Osteoblast (primary cell): Measurements from ENCODE around the gene CD2. TPM values are rescaled to one million over a fixed set of nuclear protein-coding genes. Genes with fewer than 3 reads are reported as not detected.

Experiments
- DNase-seq: peaks from one replicate; pipeline ENCODE4 v3.0.0; 2011; ENCODE audit warnings: low spot score, mixed read lengths; ENCODE audit not compliant: insufficient read length; ENCODE audit errors: missing footprints
- H2AFZ ChIP-seq: 2 replicates; pipeline ENCODE4 v1.6.0; 2011; ENCODE audit warnings: mild to moderate bottlenecking, low read length
- H3K27ac ChIP-seq: 2 replicates; pipeline ENCODE4 v1.5.1; 2011; ENCODE audit warnings: mild to moderate bottlenecking, low read depth, low read length, moderate library complexity
- H3K27me3 ChIP-seq: 2 replicates; pipeline ENCODE4 v1.6.0; 2012; ENCODE audit warnings: mild to moderate bottlenecking, control low read depth, inconsistent platforms, low read length, moderate library complexity; ENCODE audit not compliant: insufficient read depth
- H3K36me3 ChIP-seq: 2 replicates; pipeline ENCODE4 v1.5.1; 2011; ENCODE audit warnings: mild to moderate bottlenecking, low read length, control low read depth, moderate library complexity; ENCODE audit not compliant: insufficient read depth
- H3K4me1 ChIP-seq: 2 replicates; pipeline ENCODE4 v1.5.1; 2011; ENCODE audit warnings: mild to moderate bottlenecking, low read length, control low read depth, moderate library complexity; ENCODE audit not compliant: insufficient read depth
- H3K4me2 ChIP-seq: 2 replicates; pipeline ENCODE4 v1.6.0; 2011; ENCODE audit warnings: mild to moderate bottlenecking, low read length; ENCODE audit not compliant: insufficient read depth
- H3K4me3 ChIP-seq: fragments of 200-600 bp; sonication (generic); 3 replicates; pipeline ENCODE4 v1.5.1; 2012; ENCODE audit warnings: mild to moderate bottlenecking, low read length, inconsistent platforms; ENCODE audit not compliant: insufficient read depth
- H3K79me2 ChIP-seq: 2 replicates; pipeline ENCODE4 v1.6.0; 2012; ENCODE audit warnings: mild to moderate bottlenecking, low read length, control low read depth, inconsistent platforms; ENCODE audit not compliant: insufficient read depth
- H3K9me3 ChIP-seq: 2 replicates; pipeline ENCODE4 v1.5.1; 2011; ENCODE audit warnings: low read depth, low read length, control low read depth
- H4K20me1 ChIP-seq: 2 replicates; pipeline ENCODE4 v1.6.0; 2012; ENCODE audit warnings: mild to moderate bottlenecking, low read length, control low read depth; ENCODE audit not compliant: insufficient read depth
- CTCF ChIP-seq: IDR thresholded peaks from 2 replicates; pipeline ENCODE4 v1.5.1; 2011; ENCODE audit warnings: mild to moderate bottlenecking, low read depth, low read length, moderate library complexity; ENCODE audit errors: extremely low read depth
- total RNA-seq: library from RNA; depleted of rRNA; stranded (reverse); fragments of >200 nt; gene quantifications from 2 replicates; pipeline ENCODE4 v1.2.3, GENCODE V29; 2012

CD2 gene
- total RNA-seq, 1 donor, result not detected

GRCh38 chr1:116733476-116734365, 20.5 kb upstream of the CD2 start:
- H2AFZ ChIP-seq, result no peak overlapping the region
- H3K9me3 ChIP-seq, result no peaks in the 10 kb centered on the region
- H3K4me1 ChIP-seq, result no peaks in the 10 kb centered on the region
- no peak overlapping the region for H3K27ac ChIP-seq
- H4K20me1 ChIP-seq, result no peaks in the 10 kb centered on the region
- no peaks in the 10 kb centered on the region for H3K27me3 ChIP-seq
- H3K79me2 ChIP-seq, result no peaks in the 10 kb centered on the region
- no peak for TF ChIP-seq CTCF
- H3K4me3 ChIP-seq, result no peak overlapping the region
- no peaks in the 10 kb centered on the region for H3K36me3 ChIP-seq
- DNase-seq, result no peak
- H3K4me2 ChIP-seq, result no peak overlapping the region

- Histone ChIP-seq H3K9me3 (no peaks in the 10 kb centered on the region), H3K79me2 (no peaks in the 10 kb centered on the region), H2AFZ (no peak overlapping the region), H3K4me1 (no peaks in the 10 kb centered on the region), H3K4me2 (no peak overlapping the region), H3K27ac (no peak overlapping the region), H3K27me3 (no peaks in the 10 kb centered on the region), H4K20me1 (no peaks in the 10 kb centered on the region), H3K36me3 (no peaks in the 10 kb centered on the region), H3K4me3 (no peak overlapping the region)
- TF ChIP-seq CTCF, result no peak
- no peak for DNase-seq
These were observed 19.0 kb upstream of the CD2 start for GRCh38 chr1:116735246-116735645.

- no peaks in the 10 kb centered on the region for H3K9me3 ChIP-seq
- H4K20me1 ChIP-seq, result no peaks in the 10 kb centered on the region
- peak; percentile 88 for DNase-seq
- no peaks in the 10 kb centered on the region for H3K4me1 ChIP-seq
- H3K27me3 ChIP-seq, result no peaks in the 10 kb centered on the region
- peak; percentile 90 for TF ChIP-seq CTCF
- no peak overlapping the region for H2AFZ ChIP-seq
- no peak overlapping the region for H3K27ac ChIP-seq
- no peak overlapping the region for H3K4me2 ChIP-seq
- H3K36me3 ChIP-seq, result no peaks in the 10 kb centered on the region
- no peaks in the 10 kb centered on the region for H3K79me2 ChIP-seq
- H3K4me3 ChIP-seq, result no peak overlapping the region
These were observed 17.0 kb upstream of the CD2 start for GRCh38 chr1:116737020-116737854.

- no peak overlapping the region for H3K27ac ChIP-seq
- no peak for DNase-seq
- no peaks in the 10 kb centered on the region for H3K9me3 ChIP-seq
- no peaks in the 10 kb centered on the region for H3K27me3 ChIP-seq
- H2AFZ ChIP-seq, result no peak overlapping the region
- no peaks in the 10 kb centered on the region for H4K20me1 ChIP-seq
- no peaks in the 10 kb centered on the region for H3K4me1 ChIP-seq
- H3K36me3 ChIP-seq, result no peaks in the 10 kb centered on the region
- no peak for TF ChIP-seq CTCF
- H3K4me2 ChIP-seq, result no peak overlapping the region
- H3K79me2 ChIP-seq, result no peaks in the 10 kb centered on the region
- no peak overlapping the region for H3K4me3 ChIP-seq
These were observed 16.3 kb upstream of the CD2 start for GRCh38 chr1:116737855-116738321.
